Measurements from ENCODE around the gene SLC35A4.

GRCh38 chr5:140574165-140574564 lies 9.5 kb downstream of the SLC35A4 start:
- TF ChIP-seq CTCF (IDR thresholded peaks at IDR 0.05; ENCODE audit: insufficient read depth, low read depth, low read length) (no peak), EZH2 (IDR thresholded peaks at IDR 0.05; ENCODE audit: insufficient read depth, low read length) (no peak)

Measured in astrocyte (in vitro differentiated cells and primary cell).